VCaP (cell line): ENCODE data around the gene UGT1A9.

Experiments
- H3K27ac ChIP-seq: fragments of 450-650 bp; 2 replicates; pipeline ENCODE4 v1.5.1; 2017
- CTCF ChIP-seq: fragments of 450-650 bp; conservative IDR thresholded peaks from 2 replicates; pipeline ENCODE4 v1.5.1; 2017; ENCODE audit warnings: mild to moderate bottlenecking, moderate library complexity

UGT1A9 gene

GRCh38 chr2:233766416-233766815 is 94.7 kb downstream of the UGT1A9 start:
- H3K27ac ChIP-seq = no peak overlapping the region
- no peak for TF ChIP-seq CTCF

GRCh38 chr2:233768076-233768475 is 96.4 kb downstream of the UGT1A9 start:
- no peak overlapping the region for H3K27ac ChIP-seq
- no peak for TF ChIP-seq CTCF

GRCh38 chr2:233769260-233769659 is 97.6 kb downstream of the UGT1A9 start:
- no peak overlapping the region for H3K27ac ChIP-seq
- no peak for TF ChIP-seq CTCF

GRCh38 chr2:233772153-233772552 is 100.5 kb downstream of the UGT1A9 start:
- no peak overlapping the region for H3K27ac ChIP-seq
- TF ChIP-seq CTCF = no peak

GRCh38 chr2:233772583-233772982 is 100.9 kb downstream of the UGT1A9 start:
- no peak for TF ChIP-seq CTCF
- H3K27ac ChIP-seq = no peak overlapping the region

- no peak for TF ChIP-seq CTCF
These were observed 102.2 kb downstream of the UGT1A9 start for GRCh38 chr2:233773854-233774253.

GRCh38 chr2:233775414-233775813 is 103.7 kb downstream of the UGT1A9 start:
- TF ChIP-seq CTCF = no peak
- no peak overlapping the region for H3K27ac ChIP-seq

More at GRCh38 chr2:233773854-233774253, 102.2 kb downstream of the UGT1A9 start:
- H3K27ac ChIP-seq = no peak overlapping the region

GRCh38 chr2:233778030-233778429 is 106.3 kb downstream of the UGT1A9 start, which contains the start of gene MROH2A:
TSS of gene MROH2A (plus strand) at chr2:233778330. CDS start at chr2:233779359, 1,029 bp downstream.
- no peak within 1 kb of the TSS for H3K27ac ChIP-seq
- no peak for TF ChIP-seq CTCF
